ENCODE measurements around the gene C10orf67.

DNA sequence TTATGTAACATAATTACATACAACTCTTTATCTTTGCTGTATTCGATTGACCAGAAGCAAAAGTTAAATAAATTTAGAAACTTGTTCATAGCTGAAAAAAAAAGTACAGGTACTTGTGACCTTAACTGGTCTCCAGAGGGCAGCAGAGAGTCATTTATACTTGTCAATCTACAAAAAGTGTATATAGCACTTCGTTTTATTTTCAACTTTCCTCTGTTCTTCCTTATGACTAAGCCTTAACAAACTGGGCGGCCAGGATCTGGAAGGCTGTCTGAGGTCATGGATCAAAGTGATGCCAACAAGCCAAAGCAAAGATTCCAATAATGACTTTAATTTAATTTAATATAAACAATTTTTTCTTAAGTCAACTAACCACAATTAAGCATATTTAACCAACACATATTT, 29.8 kb downstream of the C10orf67 start:
- TF ChIP-seq POLR2A (IDR thresholded peaks at IDR 0.05) (no peak), CTCF (IDR thresholded peaks at IDR 0.05 in 4 of 5, conservative IDR thresholded peaks at IDR 0.05 in 1 of 5) (peak; percentile 68 to 83 (median 74))
